ENCODE results near the gene PLSCR3.
"Not testable (repeated sequence)": the region's sequence is repeated elsewhere in the genome, so short reads cannot be mapped to it uniquely, and the experiment has no call there.

The PLSCR3 gene

GRCh38 chr17:7379134-7379533 is 15.2 kb downstream of the PLSCR3 start:
- DNase-seq: no peak

GRCh38 chr17:7374353-7374752 is 20.0 kb downstream of the PLSCR3 start:
- no peak for DNase-seq

GRCh38 chr17:7370853-7371252 is 23.5 kb downstream of the PLSCR3 start:
- DNase-seq: no peak

GRCh38 chr17:7369825-7370224 is 24.5 kb downstream of the PLSCR3 start:
- DNase-seq: no peak

GRCh38 chr17:7368599-7368994 is 25.7 kb downstream of the PLSCR3 start:
- DNase-seq: not testable (repeated sequence)

GRCh38 chr17:7367918-7368598 is 26.3 kb downstream of the PLSCR3 start:
- DNase-seq: no peak

- DNase-seq: no peak
These were observed 27.2 kb downstream of the PLSCR3 start for GRCh38 chr17:7367083-7367482.

GRCh38 chr17:7365963-7366362 is 28.4 kb downstream of the PLSCR3 start:
- DNase-seq: not testable (repeated sequence)

GRCh38 chr17:7363311-7363710 is 31.0 kb downstream of the PLSCR3 start:
- no peak for DNase-seq

- DNase-seq: no peak
These were observed 32.4 kb downstream of the PLSCR3 start for GRCh38 chr17:7361906-7362305.

GRCh38 chr17:7357381-7357780 is 36.9 kb downstream of the PLSCR3 start:
- DNase-seq: no peak

- no peak for DNase-seq
These were observed 37.6 kb downstream of the PLSCR3 start for GRCh38 chr17:7356756-7357155.

GRCh38 chr17:7356072-7356549 is 38.2 kb downstream of the PLSCR3 start:
- peak; percentile 44 to 63 for DNase-seq

GRCh38 chr17:7355573-7355972 is 38.8 kb downstream of the PLSCR3 start:
- DNase-seq: no peak

- DNase-seq: no peak
These were observed 39.3 kb downstream of the PLSCR3 start, which contains the start of gene TMEM95 for GRCh38 chr17:7355053-7355452. TMEM95 (plus strand) TSS chr17:7355156; CDS start chr17:7355205, 49 bp downstream.

- no peak for DNase-seq
These were observed 40.0 kb downstream of the PLSCR3 start for GRCh38 chr17:7354262-7354843.

GRCh38 chr17:7352910-7353635 is 41.3 kb downstream of the PLSCR3 start:
- DNase-seq: no peak

- DNase-seq: no peak
These were observed 41.8 kb downstream of the PLSCR3 start for GRCh38 chr17:7352503-7352889.

- DNase-seq: no peak
These were observed 42.4 kb downstream of the PLSCR3 start, which contains the start of gene KCTD11 for GRCh38 chr17:7351665-7352502. KCTD11 (plus strand) TSS chr17:7352162.

- no peak for DNase-seq
These were observed 45.7 kb downstream of the PLSCR3 start for GRCh38 chr17:7348478-7349242.

GRCh38 chr17:7347630-7348477 is 46.5 kb downstream of the PLSCR3 start:
- no peak for DNase-seq
